GM21825 (cell line): Measurements from ENCODE around the gene M6PR.

Source experiments
- ATAC-seq: cut with Tn5 transposase; IDR thresholded peaks from one replicate; pipeline ENCODE4 v1.9.1; 2021; ENCODE audit warnings: mild to moderate bottlenecking, moderate library complexity; ENCODE audit not compliant: unreplicated experiment

Gene M6PR

DNA sequence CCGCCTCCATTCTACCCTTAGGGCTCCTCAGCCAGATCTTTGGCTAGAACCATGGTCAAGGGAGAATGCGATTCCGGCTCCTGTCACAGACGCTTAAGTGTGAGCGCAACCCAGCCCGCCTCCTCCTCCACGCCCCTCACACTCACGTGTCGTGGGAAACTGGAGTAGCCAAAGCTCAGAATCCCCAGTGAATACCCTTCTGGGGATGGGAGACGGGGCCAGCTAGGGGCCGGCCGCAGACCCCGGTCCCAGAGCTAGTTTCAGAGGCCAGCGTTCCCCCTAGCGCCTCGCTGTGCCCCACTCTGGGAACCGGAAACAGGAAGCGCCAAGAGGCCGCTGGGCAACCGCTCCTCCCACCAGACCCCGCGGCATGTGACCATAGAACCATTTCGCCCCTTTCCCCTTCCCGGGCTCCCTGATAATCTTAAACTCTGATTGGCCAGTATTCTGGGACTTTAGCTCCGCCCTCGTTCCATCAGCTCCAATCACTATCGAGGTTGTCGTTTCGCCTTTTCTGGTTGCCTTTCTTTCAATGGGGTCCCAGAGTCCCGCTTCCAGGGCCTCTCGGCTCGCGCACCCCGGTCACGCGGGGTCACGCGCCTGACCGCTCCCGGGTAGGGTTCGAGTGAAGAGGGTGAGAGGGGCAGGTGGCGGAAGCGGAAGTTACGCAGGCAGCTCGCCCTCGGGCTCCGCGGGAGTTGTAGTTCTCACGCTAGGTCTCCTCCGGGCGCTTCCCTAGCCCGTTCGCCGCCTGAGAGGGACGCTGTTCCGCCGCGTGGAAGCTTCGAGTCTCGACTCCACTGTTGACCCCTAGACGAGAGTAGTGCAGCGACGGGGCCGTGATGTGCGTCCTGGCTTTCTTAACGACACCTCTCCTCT is at the start of gene M6PR:
Gene M6PR (minus strand): TSS at position 304 of the 879 bp plus-strand sequence. CDS start 3,241 bp downstream, outside the sequence.
- peak; percentile 81 for ATAC-seq

DNA sequence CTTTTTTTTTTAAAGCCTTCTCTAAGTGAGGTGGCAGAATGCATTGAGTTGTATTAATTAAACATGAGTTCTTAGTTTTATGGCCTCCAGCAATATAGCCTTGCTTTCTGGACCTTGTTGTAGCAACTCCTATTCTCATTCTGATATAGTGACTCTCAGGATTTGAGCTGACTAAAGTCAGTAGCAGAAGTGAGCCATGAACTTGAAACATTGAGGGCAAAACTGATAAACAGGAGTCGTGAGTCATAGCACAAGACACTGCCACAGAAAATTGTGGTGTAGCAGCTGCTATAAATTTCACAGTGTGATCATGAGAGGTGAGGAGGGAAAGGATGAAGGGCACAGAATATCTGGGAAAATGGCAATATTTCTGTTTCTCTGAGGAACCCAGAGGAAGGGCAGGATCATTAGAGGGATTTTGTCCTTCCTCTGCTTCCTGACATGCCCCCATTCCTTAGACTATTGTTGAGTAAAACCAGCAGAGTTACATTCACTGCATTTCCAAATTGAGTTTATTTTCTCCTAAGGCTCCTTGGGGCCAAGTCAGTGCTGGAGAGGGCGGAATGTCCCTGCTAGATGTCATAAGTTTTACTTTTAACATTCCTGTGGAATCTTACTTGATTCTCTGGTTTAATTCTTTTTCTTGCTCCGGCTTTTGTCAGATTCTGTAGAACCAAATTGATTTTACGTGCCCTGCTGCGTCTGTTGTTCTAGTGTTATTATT is 47.4 kb upstream of the M6PR start:
- ATAC-seq = peak; percentile 97

DNA sequence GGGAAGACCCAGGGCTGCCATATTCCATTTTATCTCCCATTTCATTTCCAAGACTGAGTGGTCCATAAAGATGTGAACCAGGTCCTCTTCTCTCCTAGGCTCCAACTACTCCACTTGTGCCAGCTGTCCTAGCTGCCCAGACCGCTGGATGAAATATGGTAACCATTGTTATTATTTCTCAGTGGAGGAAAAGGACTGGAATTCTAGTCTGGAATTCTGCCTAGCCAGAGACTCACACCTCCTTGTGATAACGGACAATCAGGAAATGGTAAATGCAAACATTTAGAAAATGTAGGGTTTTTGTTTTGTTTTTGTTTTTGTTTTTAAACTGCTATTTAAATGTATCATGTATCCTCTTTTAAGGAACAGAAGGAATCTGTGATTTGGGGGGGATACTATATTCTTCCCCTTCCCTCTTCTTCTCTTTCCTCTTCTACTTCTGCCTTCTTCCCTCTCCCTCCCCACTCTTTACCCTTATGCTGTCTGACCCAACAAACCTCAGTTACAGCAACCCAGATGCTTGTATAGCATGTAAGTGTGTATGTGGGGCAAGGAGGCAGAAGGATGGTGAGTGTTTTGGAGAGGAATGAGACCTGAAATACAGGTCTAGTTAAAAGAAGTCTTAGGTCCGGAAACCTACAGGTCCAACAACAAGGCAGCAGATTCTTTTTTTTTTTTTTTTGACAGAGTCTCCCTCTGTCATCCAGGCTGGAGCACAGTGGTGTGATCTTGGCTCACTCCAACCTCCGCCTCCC is 45.8 kb upstream of the M6PR start:
- no peak for ATAC-seq

DNA sequence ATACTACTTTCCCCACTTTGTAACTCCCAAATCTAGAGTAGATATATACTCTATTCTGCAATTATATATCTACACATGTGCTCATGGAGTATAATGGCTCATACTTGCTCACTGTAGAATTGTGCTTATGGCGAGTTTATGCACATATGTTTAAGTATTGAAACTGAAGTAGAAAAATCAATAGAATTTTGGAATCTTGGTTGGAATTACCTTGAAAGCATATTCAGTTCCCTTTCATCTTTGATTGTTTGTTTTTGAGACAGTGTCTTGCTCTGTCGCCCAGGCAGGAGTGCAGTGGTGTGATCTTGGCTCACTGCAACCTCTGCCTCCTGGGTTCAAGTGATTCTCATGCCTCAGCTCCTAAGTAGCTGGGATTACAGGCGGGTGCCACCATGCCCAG is 44.4 kb upstream of the M6PR start:
- ATAC-seq = no peak

DNA sequence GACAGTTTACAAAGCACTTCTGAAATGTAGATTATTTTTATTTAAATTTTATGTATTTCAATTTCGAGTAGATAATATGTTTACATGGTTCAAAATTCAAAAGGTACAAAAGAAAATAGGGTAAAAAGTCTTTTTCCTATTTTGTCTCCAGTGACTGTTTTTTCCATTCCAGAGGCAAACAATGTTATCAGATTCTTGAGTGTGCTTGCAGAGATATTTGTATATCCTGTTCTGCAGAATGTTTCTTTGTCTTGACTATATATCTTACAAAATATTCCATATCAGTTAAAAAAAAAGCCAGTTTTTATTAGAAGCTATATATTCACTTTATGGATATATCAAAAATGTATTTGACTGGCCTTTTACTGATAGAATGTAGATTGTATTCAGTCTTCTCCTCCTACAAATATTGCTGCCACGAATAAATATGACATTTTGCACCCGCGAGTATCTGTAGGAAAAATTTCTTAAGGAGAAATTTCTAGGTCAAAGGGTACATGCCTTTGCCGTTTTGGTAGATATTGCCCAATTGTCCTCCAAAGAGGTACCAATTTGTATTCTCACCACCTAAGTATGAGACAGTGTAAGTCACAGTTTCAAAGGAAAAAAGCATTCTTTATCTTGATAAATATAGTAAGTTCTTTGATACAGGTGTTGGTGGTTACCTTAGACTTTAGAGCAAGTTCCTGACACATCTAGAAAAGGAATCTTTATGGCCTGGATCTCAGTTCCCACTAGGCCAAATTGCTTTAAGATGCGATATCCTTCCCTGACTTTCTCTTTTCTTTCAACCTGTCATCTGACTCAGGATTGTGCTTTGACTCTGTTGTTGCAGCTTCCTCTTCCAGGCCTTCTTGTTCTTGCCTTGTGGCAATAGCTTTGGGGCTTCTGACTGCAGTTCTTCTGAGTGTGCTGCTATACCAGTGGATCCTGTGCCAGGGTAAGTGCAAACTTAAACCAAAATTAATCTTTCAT is 42.2 kb upstream of the M6PR start:
- ATAC-seq = no peak

DNA sequence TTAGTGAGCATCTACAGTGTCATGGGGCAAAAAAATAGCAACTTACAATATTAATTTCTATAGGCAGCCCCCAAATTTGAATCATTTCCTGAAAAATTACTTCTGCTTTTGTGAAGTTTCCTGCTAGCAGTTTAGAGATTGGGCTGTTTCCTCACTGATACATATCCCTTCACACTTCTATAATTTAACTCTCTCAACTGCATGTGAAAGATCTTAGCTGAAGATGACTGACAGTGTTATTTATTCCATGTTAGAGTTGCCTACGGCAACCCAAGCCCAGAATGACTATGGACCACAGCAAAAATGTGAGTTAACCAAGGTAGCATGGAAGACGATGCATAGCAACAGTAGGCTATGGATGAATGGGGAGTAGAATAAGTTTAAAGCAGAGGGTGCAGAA is 40.0 kb upstream of the M6PR start, which contains the start of gene KLRG1:
Gene KLRG1 (plus strand): TSS at position 134 of the 400 bp plus-strand sequence. CDS start 90 bp downstream, at position 224.
- no peak for ATAC-seq

DNA sequence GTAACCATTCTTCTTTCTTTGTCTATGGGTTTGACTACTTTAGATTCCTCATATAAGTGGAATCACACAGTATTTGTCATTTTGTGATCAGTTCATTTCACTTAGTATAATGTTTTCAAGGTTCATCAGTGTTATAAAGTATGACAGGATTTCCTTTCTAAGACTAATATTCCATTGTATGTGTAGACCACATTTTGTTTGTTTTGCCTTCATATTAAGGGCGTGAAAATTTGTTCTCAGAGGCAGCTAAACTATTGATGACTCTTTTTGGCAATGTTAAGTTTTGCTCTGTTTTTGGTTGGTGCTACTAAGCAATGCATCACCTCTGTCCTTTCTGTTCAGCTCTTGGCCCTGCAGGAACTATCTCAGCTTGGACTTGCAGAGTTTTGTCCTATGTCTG is 38.2 kb upstream of the M6PR start:
- no peak for ATAC-seq

DNA sequence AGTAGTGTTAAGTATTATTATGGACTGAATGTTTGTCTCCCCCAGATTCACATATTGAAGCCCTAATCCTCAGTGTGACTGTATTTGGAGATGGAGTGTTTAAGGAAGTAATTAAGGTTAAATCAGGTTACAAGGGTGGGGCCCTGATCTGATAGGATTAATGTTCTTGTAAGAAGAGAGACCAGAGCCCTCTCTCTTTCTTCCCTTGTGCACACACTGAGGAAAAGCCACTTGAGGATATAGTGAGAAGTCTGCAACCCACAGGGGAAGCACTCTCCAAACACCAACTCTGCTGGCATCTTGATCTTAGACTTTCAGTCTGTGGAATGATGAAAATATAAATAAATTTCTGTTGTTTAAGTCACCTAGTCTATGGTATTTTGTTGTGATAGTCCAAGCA is 37.7 kb upstream of the M6PR start:
- no peak for ATAC-seq

DNA sequence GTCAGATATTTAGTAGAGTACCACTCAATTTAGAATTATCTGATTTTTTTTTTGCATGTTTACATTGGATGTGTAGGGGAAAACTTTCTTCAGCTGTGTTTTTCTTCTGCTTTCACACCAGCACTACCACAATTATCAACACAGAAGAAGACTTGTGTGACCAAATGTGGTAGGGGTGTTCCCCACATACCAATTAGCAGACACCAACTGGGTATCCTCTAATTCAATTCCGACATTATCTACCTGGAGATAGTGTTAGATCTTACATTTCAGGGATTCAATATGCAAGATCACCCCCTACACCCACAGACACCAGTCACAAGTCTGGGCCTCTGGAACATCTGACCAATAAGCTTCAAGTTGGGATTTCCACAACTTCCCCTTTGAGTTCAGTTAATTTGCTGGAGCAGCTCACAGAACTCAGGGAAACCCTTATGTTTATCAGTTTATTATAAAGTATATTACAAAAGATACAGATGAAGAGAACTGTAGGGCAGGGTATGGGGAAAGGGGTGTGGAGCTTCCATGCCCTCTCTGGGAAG is 35.8 kb upstream of the M6PR start:
- no peak for ATAC-seq

DNA sequence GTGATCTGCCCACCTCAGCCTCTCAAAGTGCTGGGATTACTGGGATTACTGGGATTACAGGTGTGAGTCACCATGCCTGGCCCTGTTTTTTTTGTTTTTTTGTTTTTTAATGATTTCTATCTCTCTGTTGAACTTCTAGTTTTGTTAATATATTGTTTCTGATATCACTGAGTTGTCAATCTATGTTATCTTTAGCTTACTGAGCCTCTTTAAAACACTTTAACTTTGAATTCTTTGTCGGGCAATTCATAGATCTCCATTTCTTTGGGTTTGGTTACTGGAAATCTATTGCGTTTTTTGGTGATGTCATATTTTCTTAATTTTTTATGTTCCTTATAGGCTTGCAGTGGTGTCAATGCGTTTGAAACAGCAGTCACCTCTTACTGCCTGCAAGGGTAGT is 30.7 kb upstream of the M6PR start:
- ATAC-seq = no peak

DNA sequence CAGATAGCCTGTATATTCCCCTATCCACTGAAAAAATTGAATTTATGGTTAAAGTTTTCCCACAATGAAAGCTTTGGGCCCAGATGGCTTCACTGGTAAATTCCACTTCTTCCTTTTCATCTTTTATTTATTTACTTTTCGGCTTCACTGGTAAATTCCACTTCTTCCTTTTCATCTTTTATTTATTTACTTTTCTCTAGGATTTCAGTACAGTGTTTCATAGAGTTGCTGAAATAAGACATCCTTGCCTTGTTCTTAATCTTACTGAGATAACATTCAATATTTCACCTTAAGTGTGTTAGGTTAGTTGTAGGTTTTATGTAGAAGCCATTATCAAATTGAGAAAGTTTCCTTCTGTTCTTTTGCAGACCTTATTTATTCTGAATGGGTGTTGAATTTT is 21.0 kb upstream of the M6PR start:
- no peak for ATAC-seq

DNA sequence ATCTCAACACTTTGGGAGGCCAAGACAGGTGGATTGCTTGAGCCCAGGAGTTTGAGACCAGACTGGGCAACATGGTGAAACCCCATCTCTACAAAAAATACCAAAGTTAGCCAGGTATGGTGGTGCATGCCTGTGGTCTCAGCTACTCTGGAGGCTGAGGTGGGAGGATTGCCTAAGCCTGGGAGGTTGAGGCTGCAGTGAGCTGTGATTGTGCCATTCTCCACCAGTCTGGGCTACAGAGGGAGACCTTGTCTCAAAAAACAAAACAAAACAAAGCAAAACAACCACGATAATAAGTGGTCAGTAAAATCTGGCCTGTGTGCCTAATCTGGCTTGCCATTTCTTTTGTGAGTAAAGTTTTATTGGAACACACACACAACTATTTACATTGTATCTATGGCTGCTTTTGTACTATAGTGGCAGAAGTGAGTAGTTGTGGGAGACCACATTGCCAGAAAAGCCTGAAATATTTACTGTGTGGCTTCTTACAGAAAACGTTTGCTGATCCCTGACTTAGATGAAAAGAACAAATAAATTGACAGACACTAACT is 20.5 kb upstream of the M6PR start:
- ATAC-seq = no peak

DNA sequence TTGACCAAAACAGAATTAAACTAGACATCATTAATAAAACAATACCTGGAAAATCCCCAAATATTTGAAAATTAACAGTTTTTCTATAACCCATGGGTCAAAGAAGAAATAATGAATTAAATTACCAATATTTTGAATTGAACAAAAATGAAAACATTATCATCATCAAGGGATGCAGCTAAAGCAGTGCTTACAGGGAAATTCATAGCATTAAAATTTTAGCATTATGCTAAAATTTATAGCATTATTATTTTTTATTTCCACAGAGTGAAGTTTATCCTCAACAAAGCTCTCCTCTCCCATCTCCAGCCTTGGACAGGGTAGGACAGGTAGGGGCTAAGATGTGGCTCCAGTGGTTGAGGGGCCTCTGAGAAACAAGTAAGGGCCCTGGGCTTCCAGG is 19.3 kb upstream of the M6PR start:
- ATAC-seq = no peak

DNA sequence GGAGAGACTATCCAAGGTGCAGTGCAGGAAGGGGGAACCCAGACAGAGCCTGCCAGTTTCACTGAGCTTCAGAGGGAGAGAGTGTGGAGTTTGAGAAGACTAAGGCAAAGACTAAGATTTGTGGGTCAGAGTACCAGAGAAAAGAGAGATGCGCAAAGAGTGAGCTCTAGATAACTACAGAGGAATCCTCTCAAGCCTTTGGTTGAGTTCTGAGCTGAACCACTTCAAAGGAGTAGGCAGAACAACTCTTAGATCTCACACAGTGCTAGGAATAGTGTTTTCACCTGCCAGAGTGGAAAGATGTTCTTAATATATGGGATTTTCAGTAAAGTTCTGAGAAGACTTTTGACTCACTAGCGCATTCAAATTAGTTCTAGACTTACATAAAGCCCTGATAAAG is 10.7 kb upstream of the M6PR start:
- ATAC-seq = no peak

DNA sequence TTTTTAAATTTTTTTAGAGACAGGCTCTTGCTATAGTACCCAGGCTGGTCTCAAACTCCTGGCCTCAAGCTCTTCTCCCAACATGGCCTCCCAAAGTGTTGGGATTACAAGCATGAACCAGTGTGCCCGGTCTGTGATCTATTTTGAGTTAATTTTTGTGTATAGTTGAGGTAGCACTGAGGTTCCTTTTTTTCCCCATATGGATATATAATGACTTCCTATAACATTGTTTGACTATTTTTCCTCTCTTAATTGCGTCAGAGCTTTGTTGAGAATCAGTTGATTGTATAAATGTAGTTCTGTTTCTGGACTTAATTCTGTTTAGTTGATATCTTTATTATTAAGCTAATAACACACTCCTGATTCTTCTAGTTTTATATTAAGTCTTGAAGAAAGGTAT is 8.6 kb upstream of the M6PR start:
- ATAC-seq = no peak

DNA sequence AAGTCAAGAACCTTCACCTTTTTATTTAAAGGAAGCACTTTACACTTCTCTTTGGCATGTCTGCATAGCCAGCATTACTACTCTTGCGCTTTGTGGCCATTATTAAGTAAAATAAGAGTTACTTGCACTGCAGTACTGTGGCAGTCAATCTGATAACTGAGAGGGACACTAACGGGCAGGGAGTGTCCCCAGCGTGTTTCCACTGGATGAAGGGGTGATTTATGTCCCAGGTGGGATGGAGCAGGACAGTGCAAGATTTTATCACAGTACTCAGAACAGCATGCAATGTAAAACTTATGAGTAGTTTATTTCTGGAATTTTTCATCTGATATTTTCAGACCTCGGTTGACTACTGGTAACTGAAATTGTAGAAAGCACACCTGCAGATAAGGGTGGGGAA is 8.1 kb upstream of the M6PR start:
- no peak for ATAC-seq

DNA sequence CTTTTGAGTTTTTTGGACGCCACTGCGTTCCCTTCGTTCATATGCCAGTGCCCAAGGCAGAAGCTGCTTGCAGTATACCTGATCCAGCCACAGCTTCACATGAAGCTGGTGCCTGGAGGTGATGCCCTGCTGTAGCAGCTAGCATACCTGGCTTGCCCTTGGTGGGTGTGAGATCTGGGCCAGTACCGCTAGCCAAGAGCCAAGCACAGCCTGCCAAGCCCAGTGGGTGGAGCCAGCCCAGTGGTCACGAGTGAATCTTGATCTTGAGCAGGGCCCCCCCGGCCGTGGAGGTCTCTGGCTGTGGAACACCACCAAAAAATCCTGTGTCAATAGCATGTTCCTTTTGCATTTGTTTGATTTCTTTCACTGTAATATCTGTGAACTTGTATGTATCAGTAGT is 7.3 kb upstream of the M6PR start:
- ATAC-seq = no peak

DNA sequence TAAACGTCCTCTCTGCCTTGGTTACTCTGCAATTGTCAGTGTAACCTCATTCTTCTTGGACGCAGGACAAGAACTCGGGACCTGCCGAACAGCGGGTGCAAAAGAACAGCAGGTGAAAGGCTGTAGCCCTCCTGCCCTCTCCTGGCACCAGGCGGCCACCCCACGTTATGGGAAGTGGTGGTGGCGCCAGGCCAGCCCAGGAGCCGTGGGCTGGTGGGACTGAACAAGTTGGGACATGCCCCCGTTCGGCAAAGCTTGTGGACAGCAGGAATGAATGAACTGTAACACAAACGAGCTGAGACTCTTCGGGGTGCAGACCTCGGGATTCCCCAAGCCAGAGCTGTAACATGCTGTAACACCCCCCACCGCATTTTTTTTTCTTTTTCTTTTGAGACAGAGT is 6.6 kb upstream of the M6PR start:
- no peak for ATAC-seq

DNA sequence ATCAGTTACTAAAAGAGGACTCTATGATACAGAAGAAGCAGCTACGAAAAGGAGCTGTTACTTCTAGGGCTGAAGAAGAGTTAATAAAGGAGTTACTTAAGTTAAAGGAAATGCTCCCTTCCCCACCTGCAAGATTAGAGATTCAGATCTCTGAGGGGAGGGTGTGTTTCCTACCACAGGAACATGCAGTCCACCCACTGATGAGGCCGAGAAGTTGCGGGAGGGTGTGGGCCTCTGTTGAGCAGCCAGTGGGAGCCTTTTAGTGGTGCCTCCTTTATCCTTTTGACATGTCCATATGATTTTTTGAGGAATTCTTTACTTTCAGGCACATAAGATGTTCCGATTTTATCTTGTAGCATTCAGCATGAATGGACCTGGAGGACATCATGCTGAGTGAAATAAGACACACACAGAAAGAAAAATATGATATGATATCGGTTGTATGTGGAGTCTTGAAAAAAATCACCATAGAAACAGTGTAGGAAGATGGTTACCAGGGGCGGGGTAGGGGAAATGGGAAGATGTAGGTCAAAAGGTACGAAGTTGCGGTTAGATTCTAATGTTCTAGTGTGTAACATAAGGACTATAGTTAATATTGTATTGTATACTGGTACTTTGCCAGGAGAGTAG is 4.4 kb upstream of the M6PR start:
- ATAC-seq = no peak
